ENCODE results near the gene MASP1. TPM values are rescaled to one million over a fixed set of nuclear protein-coding genes. Genes with fewer than 3 reads are reported as not detected.

The MASP1 gene
- polyA plus RNA-seq (2013, experiment 1 of 2) = 0.51 TPM
- 0.45 TPM for polyA plus RNA-seq (2013, experiment 2 of 2)

GRCh38 chr3:187291512-187292132 lies at the start of gene MASP1:
TSS of gene MASP1 (minus strand) at chr3:187291737. CDS start at chr3:187291632, 105 bp downstream.
- H3K9ac ChIP-seq (ENCODE audit: low read length) = peak within 1 kb of the TSS; percentile 30
- no peaks in the 10 kb centered on the region for H3K79me1 ChIP-seq (ENCODE audit: low read length)
- H3K4me2 ChIP-seq (ENCODE audit: low read length) = peak within 1 kb of the TSS; percentile 20
- no peak within 1 kb of the TSS for H3K4me3 ChIP-seq (ENCODE audit: low read length)
- H4K5ac ChIP-seq (ENCODE audit: low read length) = no peak within 1 kb of the TSS
- no peaks in the 10 kb centered on the region for H3K4me1 ChIP-seq (ENCODE audit: control insufficient read depth, low read depth, low read length)
- H3K27ac ChIP-seq (ENCODE audit: low read depth, low read length) = no peak within 1 kb of the TSS
- H3K79me2 ChIP-seq (ENCODE audit: control insufficient read depth, insufficient read depth, low read length) = no peaks in the 10 kb centered on the region
- no CpG with 5 or more reads among the region's 10 CpGs for WGBS (ENCODE audit: extremely low coverage, insufficient coverage, low lambda C conversion rate)
- H4K8ac ChIP-seq (ENCODE audit: low read depth, low read length) = no peak within 1 kb of the TSS
- DNase-seq = peak; percentile 80
- H3K27me3 ChIP-seq (ENCODE audit: insufficient read depth, low read length, poor library complexity) = no peaks in the 10 kb centered on the region
- H3K56ac ChIP-seq (ENCODE audit: low read length) = peak within 1 kb of the TSS; percentile 6
- H3K36me3 ChIP-seq (ENCODE audit: control insufficient read depth, insufficient read depth, low read length) = no peaks in the 10 kb centered on the region
- H3K23ac ChIP-seq (ENCODE audit: low read length) = no peak within 1 kb of the TSS
- no peak within 1 kb of the TSS for H2BK120ac ChIP-seq (ENCODE audit: low read depth, low read length)
- no peak within 1 kb of the TSS for H3K18ac ChIP-seq (ENCODE audit: low read length)
- H2AK5ac ChIP-seq (ENCODE audit: low read length) = no peak within 1 kb of the TSS
- no peak within 1 kb of the TSS for H3K4ac ChIP-seq (ENCODE audit: low read depth, low read length)
- no peak within 1 kb of the TSS for H2BK5ac ChIP-seq (ENCODE audit: low read length)
- H2BK15ac ChIP-seq (replicated peaks; ENCODE audit: low read depth) = no peak within 1 kb of the TSS

- Histone ChIP-seq H3K56ac (ENCODE audit: low read length) (no peak overlapping the region), H3K9ac (ENCODE audit: low read length) (no peak overlapping the region), H3K18ac (ENCODE audit: low read length) (no peak overlapping the region), H3K4me1 (ENCODE audit: control insufficient read depth, low read depth, low read length) (no peaks in the 10 kb centered on the region), H4K5ac (ENCODE audit: low read length) (no peak overlapping the region), H3K79me1 (ENCODE audit: low read length) (no peaks in the 10 kb centered on the region), H2BK5ac (ENCODE audit: low read length) (no peak overlapping the region), H3K4ac (ENCODE audit: low read depth, low read length) (no peak overlapping the region), H3K4me2 (ENCODE audit: low read length) (no peak overlapping the region), H3K36me3 (ENCODE audit: control insufficient read depth, insufficient read depth, low read length) (no peaks in the 10 kb centered on the region), H2AK5ac (ENCODE audit: low read length) (no peak overlapping the region), H3K23ac (ENCODE audit: low read length) (no peak overlapping the region), H3K79me2 (ENCODE audit: control insufficient read depth, insufficient read depth, low read length) (no peaks in the 10 kb centered on the region), H3K4me3 (ENCODE audit: low read length) (no peak overlapping the region), H4K8ac (ENCODE audit: low read depth, low read length) (no peak overlapping the region), H2BK15ac (replicated peaks; ENCODE audit: low read depth) (no peak overlapping the region), H3K27ac (ENCODE audit: low read depth, low read length) (no peak overlapping the region), H2BK120ac (ENCODE audit: low read depth, low read length) (no peak overlapping the region), H3K27me3 (ENCODE audit: insufficient read depth, low read length, poor library complexity) (no peaks in the 10 kb centered on the region)
- no peak for DNase-seq
- no CpG with 5 or more reads among the region's 1 CpG for WGBS (ENCODE audit: extremely low coverage, insufficient coverage, low lambda C conversion rate)
Observed at GRCh38 chr3:187340578-187340977, 49.0 kb upstream of the MASP1 start.

GRCh38 chr3:187336322-187336721 lies 44.8 kb upstream of the MASP1 start:
- no CpG with 5 or more reads among the region's 3 CpGs for WGBS (ENCODE audit: extremely low coverage, insufficient coverage, low lambda C conversion rate)

GRCh38 chr3:187334904-187335303 lies 43.4 kb upstream of the MASP1 start:
- Histone ChIP-seq H4K8ac (ENCODE audit: low read depth, low read length) (no peak overlapping the region), H3K4me3 (ENCODE audit: low read length) (no peak overlapping the region), H3K23ac (ENCODE audit: low read length) (no peak overlapping the region), H4K5ac (ENCODE audit: low read length) (no peak overlapping the region), H3K79me2 (ENCODE audit: control insufficient read depth, insufficient read depth, low read length) (no peaks in the 10 kb centered on the region), H3K27ac (ENCODE audit: low read depth, low read length) (no peak overlapping the region), H2BK5ac (ENCODE audit: low read length) (no peak overlapping the region), H3K4me1 (ENCODE audit: control insufficient read depth, low read depth, low read length) (no peaks in the 10 kb centered on the region), H3K18ac (ENCODE audit: low read length) (no peak overlapping the region), H2AK5ac (ENCODE audit: low read length) (no peak overlapping the region), H3K9ac (ENCODE audit: low read length) (no peak overlapping the region), H3K27me3 (ENCODE audit: insufficient read depth, low read length, poor library complexity) (no peaks in the 10 kb centered on the region), H2BK15ac (replicated peaks; ENCODE audit: low read depth) (no peak overlapping the region), H3K36me3 (ENCODE audit: control insufficient read depth, insufficient read depth, low read length) (no peaks in the 10 kb centered on the region), H3K4me2 (ENCODE audit: low read length) (no peak overlapping the region), H3K56ac (ENCODE audit: low read length) (no peak overlapping the region), H2BK120ac (ENCODE audit: low read depth, low read length) (no peak overlapping the region), H3K4ac (ENCODE audit: low read depth, low read length) (no peak overlapping the region), H3K79me1 (ENCODE audit: low read length) (no peaks in the 10 kb centered on the region)
- no peak for DNase-seq
- WGBS (ENCODE audit: extremely low coverage, insufficient coverage, low lambda C conversion rate) = no CpG with 5 or more reads among the region's 4 CpGs

More at GRCh38 chr3:187336322-187336721, 44.8 kb upstream of the MASP1 start:
- Histone ChIP-seq H2BK5ac (ENCODE audit: low read length) (no peak overlapping the region), H2BK120ac (ENCODE audit: low read depth, low read length) (no peak overlapping the region), H3K36me3 (ENCODE audit: control insufficient read depth, insufficient read depth, low read length) (no peaks in the 10 kb centered on the region), H4K5ac (ENCODE audit: low read length) (no peak overlapping the region), H3K18ac (ENCODE audit: low read length) (no peak overlapping the region), H3K9ac (ENCODE audit: low read length) (no peak overlapping the region), H3K23ac (ENCODE audit: low read length) (no peak overlapping the region), H3K79me1 (ENCODE audit: low read length) (no peaks in the 10 kb centered on the region), H4K8ac (ENCODE audit: low read depth, low read length) (no peak overlapping the region), H3K4me3 (ENCODE audit: low read length) (no peak overlapping the region), H2AK5ac (ENCODE audit: low read length) (no peak overlapping the region), H3K4me2 (ENCODE audit: low read length) (no peak overlapping the region), H3K27me3 (ENCODE audit: insufficient read depth, low read length, poor library complexity) (no peaks in the 10 kb centered on the region), H2BK15ac (replicated peaks; ENCODE audit: low read depth) (no peak overlapping the region), H3K79me2 (ENCODE audit: control insufficient read depth, insufficient read depth, low read length) (no peaks in the 10 kb centered on the region), H3K4me1 (ENCODE audit: control insufficient read depth, low read depth, low read length) (no peaks in the 10 kb centered on the region), H3K4ac (ENCODE audit: low read depth, low read length) (no peak overlapping the region), H3K56ac (ENCODE audit: low read length) (no peak overlapping the region), H3K27ac (ENCODE audit: low read depth, low read length) (no peak overlapping the region)
- no peak for DNase-seq

- no peak overlapping the region for H3K4ac ChIP-seq (ENCODE audit: low read depth, low read length)
- no peak overlapping the region for H2BK15ac ChIP-seq (replicated peaks; ENCODE audit: low read depth)
- H4K8ac ChIP-seq (ENCODE audit: low read depth, low read length) = no peak overlapping the region
- WGBS (ENCODE audit: extremely low coverage, insufficient coverage, low lambda C conversion rate) = no CpG with 5 or more reads among the region's 3 CpGs
- H3K79me2 ChIP-seq (ENCODE audit: control insufficient read depth, insufficient read depth, low read length) = no peaks in the 10 kb centered on the region
- H3K79me1 ChIP-seq (ENCODE audit: low read length) = no peaks in the 10 kb centered on the region
- H3K4me1 ChIP-seq (ENCODE audit: control insufficient read depth, low read depth, low read length) = peaks cover under 1% of the 10 kb centered on the region
- no peak overlapping the region for H3K18ac ChIP-seq (ENCODE audit: low read length)
- H2AK5ac ChIP-seq (ENCODE audit: low read length) = no peak overlapping the region
- DNase-seq = no peak
- no peaks in the 10 kb centered on the region for H3K36me3 ChIP-seq (ENCODE audit: control insufficient read depth, insufficient read depth, low read length)
- no peak overlapping the region for H3K56ac ChIP-seq (ENCODE audit: low read length)
- no peak overlapping the region for H2BK5ac ChIP-seq (ENCODE audit: low read length)
- H3K9ac ChIP-seq (ENCODE audit: low read length) = no peak overlapping the region
- no peak overlapping the region for H3K4me3 ChIP-seq (ENCODE audit: low read length)
- no peak overlapping the region for H3K27ac ChIP-seq (ENCODE audit: low read depth, low read length)
- no peak overlapping the region for H4K5ac ChIP-seq (ENCODE audit: low read length)
- no peak overlapping the region for H2BK120ac ChIP-seq (ENCODE audit: low read depth, low read length)
- no peak overlapping the region for H3K23ac ChIP-seq (ENCODE audit: low read length)
- H3K27me3 ChIP-seq (ENCODE audit: insufficient read depth, low read length, poor library complexity) = no peaks in the 10 kb centered on the region
- H3K4me2 ChIP-seq (ENCODE audit: low read length) = no peak overlapping the region
Observed at GRCh38 chr3:187328691-187329090, 37.2 kb upstream of the MASP1 start.

- DNase-seq = no peak
- H3K4me3 ChIP-seq (ENCODE audit: low read length) = no peak overlapping the region
- no peaks in the 10 kb centered on the region for H3K79me1 ChIP-seq (ENCODE audit: low read length)
- H3K79me2 ChIP-seq (ENCODE audit: control insufficient read depth, insufficient read depth, low read length) = no peaks in the 10 kb centered on the region
- no peak overlapping the region for H3K23ac ChIP-seq (ENCODE audit: low read length)
- H3K4me2 ChIP-seq (ENCODE audit: low read length) = no peak overlapping the region
- WGBS (ENCODE audit: extremely low coverage, insufficient coverage, low lambda C conversion rate) = no CpG with 5 or more reads among the region's 2 CpGs
- peaks cover 2% of the 10 kb centered on the region for H3K4me1 ChIP-seq (ENCODE audit: control insufficient read depth, low read depth, low read length)
- H3K36me3 ChIP-seq (ENCODE audit: control insufficient read depth, insufficient read depth, low read length) = no peaks in the 10 kb centered on the region
- H3K27ac ChIP-seq (ENCODE audit: low read depth, low read length) = no peak overlapping the region
- no peak overlapping the region for H2AK5ac ChIP-seq (ENCODE audit: low read length)
- H4K8ac ChIP-seq (ENCODE audit: low read depth, low read length) = no peak overlapping the region
- H3K27me3 ChIP-seq (ENCODE audit: insufficient read depth, low read length, poor library complexity) = no peaks in the 10 kb centered on the region
- no peak overlapping the region for H3K9ac ChIP-seq (ENCODE audit: low read length)
- H2BK120ac ChIP-seq (ENCODE audit: low read depth, low read length) = no peak overlapping the region
- H3K56ac ChIP-seq (ENCODE audit: low read length) = no peak overlapping the region
- H3K4ac ChIP-seq (ENCODE audit: low read depth, low read length) = no peak overlapping the region
- H3K18ac ChIP-seq (ENCODE audit: low read length) = no peak overlapping the region
- no peak overlapping the region for H2BK5ac ChIP-seq (ENCODE audit: low read length)
- H4K5ac ChIP-seq (ENCODE audit: low read length) = no peak overlapping the region
- H2BK15ac ChIP-seq (replicated peaks; ENCODE audit: low read depth) = no peak overlapping the region
Observed at GRCh38 chr3:187327845-187328244, 36.3 kb upstream of the MASP1 start.

Data from mesendoderm (in vitro differentiated cells).